C4-2B (cell line): ENCODE measurements around the gene HSPBP1.
"Not testable (repeated sequence)": the region's sequence is repeated elsewhere in the genome, so short reads cannot be mapped to it uniquely, and the experiment has no call there.

Experiments
- H3K27ac ChIP-seq: fragments of 450-650 bp; 2 replicates; pipeline ENCODE4 v1.5.1; 2017
- CTCF ChIP-seq: fragments of 450-650 bp; conservative IDR thresholded peaks from 2 replicates; pipeline ENCODE4 v1.5.1; 2017; ENCODE audit warnings: mild to moderate bottlenecking
- ZFX ChIP-seq: fragments of 450-650 bp; IDR thresholded peaks from 2 replicates; pipeline ENCODE4 v1.6.1; 2017

The HSPBP1 gene

GRCh38 chr19:55279770-55280643, at the start of gene HSPBP1:
Gene HSPBP1 (minus strand): TSS chr19:55280110. CDS start chr19:55279608, 502 bp downstream.
- TF ChIP-seq CTCF (no peak), ZFX (no peak)
- H3K27ac ChIP-seq: peak within 1 kb of the TSS; percentile 68

GRCh38 chr19:55328774-55329318, 48.9 kb upstream of the HSPBP1 start:
- not testable (repeated sequence) for H3K27ac ChIP-seq

- TF ChIP-seq CTCF (no peak), ZFX (no peak)
- H3K27ac ChIP-seq: no peak within 1 kb of the TSS
Observed at GRCh38 chr19:55325172-55325571, 45.3 kb upstream of the HSPBP1 start, which contains the start of gene TMEM150B. Gene TMEM150B (minus strand): TSS chr19:55325341. CDS start chr19:55321036, 4,305 bp downstream.

DNA sequence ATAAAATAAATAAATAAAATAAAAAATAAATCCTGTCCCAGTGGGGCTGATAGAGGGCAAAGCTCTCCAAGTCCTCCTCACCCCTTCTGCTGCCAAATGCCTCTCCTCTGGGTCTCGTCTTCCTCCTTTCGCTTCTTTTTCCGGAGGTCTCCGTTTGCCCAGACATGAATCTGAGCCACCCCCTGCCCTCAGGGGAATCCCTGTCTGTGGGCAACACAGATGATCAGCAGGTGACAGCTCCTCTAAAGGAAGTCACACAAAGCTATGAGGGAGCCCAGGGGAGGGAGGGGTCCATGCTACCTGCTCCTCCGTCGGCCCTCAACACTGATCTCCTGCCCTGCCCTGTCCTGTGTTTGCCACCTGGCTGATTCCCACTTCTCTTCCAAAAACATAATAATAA, 44.8 kb upstream of the HSPBP1 start:
- TF ChIP-seq ZFX: no peak
- TF ChIP-seq CTCF: no peak
- H3K27ac ChIP-seq: no peak overlapping the region

DNA sequence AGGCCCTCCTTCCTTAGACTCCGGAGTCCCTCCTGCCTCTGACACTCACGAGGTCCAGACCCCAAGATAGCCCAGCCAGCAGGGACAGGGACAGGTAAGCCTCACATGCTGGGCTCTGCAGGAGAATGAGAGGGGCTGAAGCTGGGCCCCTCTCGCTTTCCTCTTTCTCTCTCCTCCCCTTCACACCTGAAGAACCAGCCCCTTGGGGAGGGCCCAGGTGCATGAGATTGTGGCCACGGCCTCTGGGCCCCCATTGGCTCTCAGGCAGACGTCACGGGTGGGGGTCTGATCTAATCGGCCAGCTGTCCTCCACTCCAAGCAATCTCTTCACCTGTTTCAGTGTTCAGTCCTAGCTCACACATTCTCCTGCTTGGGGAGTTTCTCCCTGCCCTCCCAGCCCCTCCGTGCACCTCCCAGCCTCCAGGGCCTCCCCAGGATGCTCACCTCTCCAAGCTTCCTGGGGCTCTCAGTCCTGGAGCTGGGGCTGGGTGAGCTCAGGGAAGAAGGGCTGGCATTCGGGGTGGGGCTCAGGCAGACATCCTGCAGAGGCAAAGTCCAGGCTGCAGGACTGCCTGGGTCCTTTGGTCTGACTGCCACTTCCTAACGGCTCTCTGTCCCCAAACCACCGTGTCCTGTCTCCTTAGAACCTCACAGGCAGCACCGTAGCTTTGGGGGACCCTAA, 42.4 kb upstream of the HSPBP1 start:
- TF ChIP-seq CTCF: no peak
- TF ChIP-seq ZFX: no peak
- no peak overlapping the region for H3K27ac ChIP-seq

GRCh38 chr19:55321466-55322137, 41.7 kb upstream of the HSPBP1 start:
- H3K27ac ChIP-seq: no peak overlapping the region
- no peak for TF ChIP-seq ZFX
- TF ChIP-seq CTCF: no peak

DNA sequence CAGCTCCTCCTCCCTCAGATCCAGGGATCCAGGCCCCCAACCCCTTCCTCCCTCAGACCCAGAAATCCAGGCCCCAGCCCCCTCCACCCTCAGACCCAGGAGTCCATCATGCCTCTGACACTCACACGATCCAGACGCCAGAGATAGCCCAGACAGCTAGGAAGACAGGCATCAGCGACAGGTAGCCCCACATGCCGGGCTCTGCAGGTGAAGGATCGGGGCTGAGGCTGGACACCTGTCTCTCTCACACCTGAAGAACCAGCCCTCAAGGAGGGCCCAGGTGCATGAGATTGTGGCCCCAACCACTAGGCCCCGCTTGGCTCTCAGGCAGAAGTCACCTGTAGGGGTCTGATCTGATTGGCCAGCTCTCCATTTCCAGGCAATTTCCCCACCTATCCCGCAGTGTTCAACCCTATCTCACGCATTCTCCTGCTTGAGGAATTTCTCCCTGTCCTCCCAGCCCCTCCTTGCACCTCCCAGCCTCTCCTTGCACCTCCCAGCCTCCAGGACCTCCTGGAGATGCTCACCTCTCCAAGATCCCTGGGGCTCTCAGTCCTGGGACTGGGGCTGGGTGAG, 41.0 kb upstream of the HSPBP1 start:
- no peak overlapping the region for H3K27ac ChIP-seq
- TF ChIP-seq CTCF (no peak), ZFX (no peak)
